Smooth muscle cell (in vitro differentiated cells): ENCODE measurements around the gene MFNG. TPM values are rescaled to one million over a fixed set of nuclear protein-coding genes. Genes with fewer than 3 reads are reported as not detected.

ENCODE experiments used
- DNase-seq: peaks from one replicate; lab custom pipeline; 2025; ENCODE audit not compliant: unreplicated experiment; lab: John Stamatoyannopoulos, UW
- H2AFZ ChIP-seq: fragments of 200-600 bp; sonication (generic); 2 replicates; pipeline ENCODE4 v1.6.0; 2016; ENCODE audit warnings: antibody characterized with exemption, low read depth, mild to moderate bottlenecking
- H3F3A ChIP-seq: fragments of 200-600 bp; sonication (generic); 2 replicates; pipeline ENCODE4 v1.6.0; 2017; ENCODE audit warnings: antibody characterized with exemption, low read depth
- H3K27ac ChIP-seq: fragments of 200-600 bp; sonication (generic); 2 replicates; pipeline ENCODE4 v1.5.1; 2016; ENCODE audit warnings: low read depth, mild to moderate bottlenecking
- H3K27me3 ChIP-seq: fragments of 200-600 bp; sonication (generic); 2 replicates; pipeline ENCODE4 v1.6.1; 2016; ENCODE audit warnings: low read depth, mild to moderate bottlenecking
- H3K36me3 ChIP-seq: fragments of 200-600 bp; sonication (generic); 2 replicates; pipeline ENCODE4 v1.5.1; 2016; ENCODE audit warnings: low read depth
- H3K4me1 ChIP-seq: fragments of 200-600 bp; sonication (generic); 2 replicates; pipeline ENCODE4 v1.5.1; 2016; ENCODE audit warnings: low read depth
- H3K4me2 ChIP-seq: fragments of 200-600 bp; sonication (generic); 2 replicates; pipeline ENCODE4 v1.6.0; 2016; ENCODE audit warnings: mild to moderate bottlenecking
- H3K4me3 ChIP-seq: fragments of 200-600 bp; sonication (generic); 2 replicates; pipeline ENCODE4 v1.5.1; 2016; ENCODE audit warnings: mild to moderate bottlenecking
- H3K79me2 ChIP-seq: fragments of 200-600 bp; sonication (generic); 2 replicates; pipeline ENCODE4 v1.6.0; 2016; ENCODE audit warnings: low read depth, mild to moderate bottlenecking
- H3K9ac ChIP-seq: fragments of 200-600 bp; sonication (generic); 2 replicates; pipeline ENCODE4 v1.6.0; 2016; ENCODE audit warnings: low read depth
- H3K9me3 ChIP-seq: fragments of 200-600 bp; sonication (generic); replicated peaks from 2 replicates; pipeline ENCODE4 v1.5.1; 2016; ENCODE audit warnings: low read depth
- H4K20me1 ChIP-seq: fragments of 200-600 bp; sonication (generic); 2 replicates; pipeline ENCODE4 v1.6.0; 2016; ENCODE audit warnings: low read depth
- CTCF ChIP-seq: fragments of 200-600 bp; sonication (generic); IDR thresholded peaks from 2 replicates; pipeline ENCODE4 v1.5.1; 2017; ENCODE audit warnings: borderline replicate concordance, mild to moderate bottlenecking, antibody characterized with exemption; ENCODE audit not compliant: insufficient read depth, poor library complexity, severe bottlenecking
- WGBS: methylation state at CpG from one replicate; pipeline ENCODE4 v1.1.7; 2016; ENCODE audit warnings: low lambda C conversion rate; 5-methylcytosine and 5-hydroxymethylcytosine counted together
- polyA plus RNA-seq: library from polyadenylated mRNA; unstranded; fragments of >200 nt; fragmentation: Nextera tagmentation; extraction: Ambion mirVana; gene quantifications from 2 replicates; pipeline ENCODE4 v1.2.1, GENCODE V29; 2016
- total RNA-seq: library from RNA; depleted of rRNA; stranded (reverse); fragments of >200 nt; gene quantifications from 2 replicates; pipeline ENCODE4 v1.2.3, GENCODE V29; 2014

The MFNG gene
- total and polyA plus RNA-seq, 2 experiments from 2014 or later, result 0.40 TPM; not detected in 1

- Histone ChIP-seq H3K36me3 (no peaks in the 10 kb centered on the region), H3K27ac (no peak overlapping the region), H3K27me3 (peaks cover 46% of the 10 kb centered on the region), H3K4me2 (no peak overlapping the region), H3K9me3 (no peaks in the 10 kb centered on the region), H3K9ac (no peak overlapping the region), H3K4me1 (peaks cover 8% of the 10 kb centered on the region), H3K79me2 (no peaks in the 10 kb centered on the region), H3K4me3 (no peak overlapping the region), H3F3A (peaks cover 11% of the 10 kb centered on the region), H2AFZ (no peak overlapping the region), H4K20me1 (no peaks in the 10 kb centered on the region)
- 38% methylated on average over 14 of the region's 15 CpGs for WGBS
- TF ChIP-seq CTCF, result peak; percentile 66
- DNase-seq, result peak; percentile 23
Observed at GRCh38 chr22:37428649-37429586, 57.3 kb downstream of the MFNG start.

DNA sequence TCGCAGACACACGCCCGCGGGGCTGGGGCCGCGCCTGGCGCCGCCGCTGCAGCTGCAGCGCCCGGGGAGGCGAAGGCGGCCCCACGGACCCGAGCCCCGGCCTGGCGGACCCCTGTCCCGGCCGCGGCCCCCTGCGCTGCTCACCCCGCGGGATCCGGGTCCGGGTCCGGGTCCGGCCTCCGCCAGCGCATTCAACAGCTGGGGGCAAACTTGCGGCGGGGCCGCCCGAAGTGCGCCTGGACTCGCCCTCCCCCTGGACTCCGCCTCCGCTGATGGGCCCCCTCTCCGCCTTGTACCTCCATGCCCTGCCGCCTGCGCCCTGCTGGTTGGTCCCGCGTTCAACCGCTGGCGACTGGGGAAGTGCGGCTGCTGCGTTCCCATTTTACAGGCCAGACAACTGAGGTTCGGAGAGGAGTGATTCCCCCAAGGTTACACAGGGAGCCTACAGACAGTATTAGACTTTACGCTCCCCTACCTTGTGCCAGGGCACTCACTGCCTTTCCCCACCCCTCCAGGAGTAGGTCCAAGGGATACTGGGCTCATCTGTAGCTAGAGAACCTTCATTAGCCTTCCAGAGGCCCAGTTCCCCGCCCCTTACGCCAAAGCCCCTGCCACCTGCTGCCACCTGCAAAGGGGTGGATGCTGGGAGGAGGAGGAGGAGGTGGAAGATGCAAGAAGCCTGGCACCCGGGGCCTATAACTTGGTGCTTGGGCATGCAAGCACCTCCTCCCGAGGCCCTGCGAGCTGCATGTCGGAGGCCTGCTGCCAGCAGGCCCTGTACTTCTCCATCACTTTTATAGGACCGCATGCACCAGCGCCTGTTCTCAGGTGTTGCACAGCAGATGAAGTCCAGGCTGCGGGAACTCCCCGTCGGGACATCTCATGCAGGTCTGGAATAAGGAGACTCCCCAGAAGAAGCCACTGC is 58.2 kb downstream of the MFNG start:
- 42% methylated on average over 35 of the region's 59 CpGs for WGBS
- Histone ChIP-seq H2AFZ (no peak overlapping the region), H3K27ac (no peak overlapping the region), H3K36me3 (no peaks in the 10 kb centered on the region), H3K79me2 (no peaks in the 10 kb centered on the region), H3K9ac (no peak overlapping the region), H3K4me3 (peak overlapping the region; percentile 60), H3F3A (peaks cover 10% of the 10 kb centered on the region), H4K20me1 (no peaks in the 10 kb centered on the region), H3K27me3 (peaks cover 56% of the 10 kb centered on the region), H3K4me2 (peak overlapping the region; percentile 90), H3K4me1 (peaks cover 8% of the 10 kb centered on the region), H3K9me3 (no peaks in the 10 kb centered on the region)
- TF ChIP-seq CTCF, result no peak
- DNase-seq, result no peak

- no peak within 1 kb of the TSS for H2AFZ ChIP-seq
- no peaks in the 10 kb centered on the region for H3K79me2 ChIP-seq
- TF ChIP-seq CTCF, result no peak
Observed at GRCh38 chr22:37427135-37427710, 59.0 kb downstream of the MFNG start, which contains the start of gene ELFN2. Gene ELFN2 (minus strand): TSS chr22:37427479. CDS start chr22:37375534, 51,945 bp downstream.

More at GRCh38 chr22:37427135-37427710, 59.0 kb downstream of the MFNG start, which contains the start of gene ELFN2:
- Histone ChIP-seq H3K36me3 (no peaks in the 10 kb centered on the region), H3K4me2 (peak within 1 kb of the TSS; percentile 90), H3K9me3 (no peaks in the 10 kb centered on the region), H3K4me1 (peaks cover 8% of the 10 kb centered on the region), H3K9ac (no peak within 1 kb of the TSS), H3F3A (peaks cover 5% of the 10 kb centered on the region), H3K4me3 (peak within 1 kb of the TSS; percentile 60), H3K27me3 (peaks cover 61% of the 10 kb centered on the region), H4K20me1 (no peaks in the 10 kb centered on the region), H3K27ac (no peak within 1 kb of the TSS)
- DNase-seq, result no peak
- WGBS, result under 1% methylated on average over 23 of the region's 72 CpGs
